Umbilical cord (tissue), 2 donors: ENCODE data around the gene UBA7. TPM values are rescaled to one million over a fixed set of nuclear protein-coding genes. Genes with fewer than 3 reads are reported as not detected.
"Not testable (repeated sequence)": the region's sequence is repeated elsewhere in the genome, so short reads cannot be mapped to it uniquely, and the experiment has no call there.

Experiments used
- DNase-seq: peaks from one replicate; pipeline ENCODE4 v3.0.0-alpha.2; 2015; ENCODE audit warnings: low spot score
- total RNA-seq: library from RNA; depleted of rRNA; stranded (reverse); fragments of >200 nt; gene quantifications from one replicate; pipeline ENCODE4 v1.2.3, GENCODE V29; 2014; ENCODE audit warnings: low replicate concordance; ENCODE audit not compliant: insufficient read depth

Gene UBA7, protein sequence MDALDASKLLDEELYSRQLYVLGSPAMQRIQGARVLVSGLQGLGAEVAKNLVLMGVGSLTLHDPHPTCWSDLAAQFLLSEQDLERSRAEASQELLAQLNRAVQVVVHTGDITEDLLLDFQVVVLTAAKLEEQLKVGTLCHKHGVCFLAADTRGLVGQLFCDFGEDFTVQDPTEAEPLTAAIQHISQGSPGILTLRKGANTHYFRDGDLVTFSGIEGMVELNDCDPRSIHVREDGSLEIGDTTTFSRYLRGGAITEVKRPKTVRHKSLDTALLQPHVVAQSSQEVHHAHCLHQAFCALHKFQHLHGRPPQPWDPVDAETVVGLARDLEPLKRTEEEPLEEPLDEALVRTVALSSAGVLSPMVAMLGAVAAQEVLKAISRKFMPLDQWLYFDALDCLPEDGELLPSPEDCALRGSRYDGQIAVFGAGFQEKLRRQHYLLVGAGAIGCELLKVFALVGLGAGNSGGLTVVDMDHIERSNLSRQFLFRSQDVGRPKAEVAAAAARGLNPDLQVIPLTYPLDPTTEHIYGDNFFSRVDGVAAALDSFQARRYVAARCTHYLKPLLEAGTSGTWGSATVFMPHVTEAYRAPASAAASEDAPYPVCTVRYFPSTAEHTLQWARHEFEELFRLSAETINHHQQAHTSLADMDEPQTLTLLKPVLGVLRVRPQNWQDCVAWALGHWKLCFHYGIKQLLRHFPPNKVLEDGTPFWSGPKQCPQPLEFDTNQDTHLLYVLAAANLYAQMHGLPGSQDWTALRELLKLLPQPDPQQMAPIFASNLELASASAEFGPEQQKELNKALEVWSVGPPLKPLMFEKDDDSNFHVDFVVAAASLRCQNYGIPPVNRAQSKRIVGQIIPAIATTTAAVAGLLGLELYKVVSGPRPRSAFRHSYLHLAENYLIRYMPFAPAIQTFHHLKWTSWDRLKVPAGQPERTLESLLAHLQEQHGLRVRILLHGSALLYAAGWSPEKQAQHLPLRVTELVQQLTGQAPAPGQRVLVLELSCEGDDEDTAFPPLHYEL
- 40.9 TPM for total RNA-seq

GRCh38 chr3:49813497-49814174 is at the start of gene UBA7:
Gene UBA7, minus strand, starts transcription at chr3:49813953. Its CDS starts 166 bp downstream, at chr3:49813787.
- peak; percentile 85 for DNase-seq

DNA sequence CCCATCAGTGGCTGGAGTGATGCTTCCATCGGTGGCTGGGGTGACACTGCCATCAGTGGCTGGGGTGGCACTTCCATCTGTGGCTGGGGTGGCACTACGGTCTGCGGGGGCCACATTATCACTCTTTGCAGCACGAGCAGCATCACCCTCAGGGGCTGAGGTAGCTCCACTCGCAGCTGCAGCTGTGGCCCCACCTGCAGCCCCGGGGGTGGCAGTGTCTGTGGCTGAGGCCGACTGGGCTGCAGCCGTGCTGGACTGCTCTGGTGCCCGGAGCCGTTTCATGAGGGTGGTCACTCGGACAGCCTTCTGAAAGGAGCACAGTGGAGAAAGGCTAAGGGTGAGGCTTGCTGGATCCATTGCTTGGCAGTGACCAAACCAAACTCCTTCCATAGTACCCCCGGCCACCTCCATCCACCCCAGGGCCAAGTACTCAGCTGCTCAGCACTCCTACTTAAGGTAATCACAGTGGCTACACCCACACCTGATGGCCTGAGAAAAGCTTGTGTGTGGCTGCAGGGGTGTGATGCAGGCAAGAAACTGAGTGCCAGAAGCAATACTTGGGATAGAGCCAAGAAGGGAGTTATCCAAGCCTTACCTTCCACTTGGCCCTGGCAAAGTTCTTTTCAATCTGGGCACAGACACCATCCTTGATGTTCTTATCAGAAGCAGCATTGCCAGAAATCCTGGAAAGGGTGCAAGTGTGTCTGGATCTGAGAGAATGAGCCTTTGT is 46.0 kb upstream of the UBA7 start:
- DNase-seq: no peak

DNA sequence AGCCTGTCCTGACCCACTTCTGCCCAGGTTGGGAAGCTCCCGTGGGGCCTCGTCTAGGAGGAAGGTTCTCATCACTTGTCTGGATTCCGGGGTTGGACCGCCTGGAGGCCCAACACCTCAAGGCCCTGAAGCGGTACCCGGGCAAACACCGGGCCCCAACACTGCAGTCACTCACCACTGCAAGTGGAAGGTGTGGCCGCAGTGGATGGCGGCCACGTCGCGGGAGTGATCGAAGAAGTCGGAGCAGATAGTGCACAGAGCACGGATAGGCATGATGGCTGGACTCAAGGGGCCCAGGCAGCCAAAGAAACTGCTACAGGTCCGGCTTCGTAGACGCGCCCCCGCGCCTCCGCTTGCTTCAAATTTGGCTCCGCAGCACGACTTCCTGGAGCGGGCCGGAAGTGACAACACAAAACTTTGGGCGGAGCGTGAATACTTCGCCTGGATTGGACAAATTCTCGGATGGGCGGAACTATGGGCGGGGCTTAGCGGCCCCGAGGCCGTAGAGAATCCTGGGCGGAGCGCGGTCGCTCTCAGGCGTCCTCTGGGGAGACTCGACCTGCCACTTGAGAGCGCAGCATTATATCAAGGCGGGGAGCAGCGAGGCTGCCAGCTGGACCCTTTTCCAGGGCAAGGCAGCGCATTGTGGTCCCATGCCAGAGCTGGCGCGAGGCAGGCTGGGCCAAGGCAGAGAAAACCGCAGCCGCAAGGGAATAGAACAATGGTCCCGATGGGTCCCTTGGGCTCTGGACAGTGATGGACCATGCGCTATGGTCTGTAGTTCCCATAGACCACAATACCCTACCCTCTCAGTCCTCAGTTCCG is 42.6 kb upstream of the UBA7 start, which contains the start of gene TRAIP:
Gene TRAIP (minus strand): TSS at position 384 of the 825 bp plus-strand sequence. CDS start 111 bp downstream, at position 273.
- peak; percentile 97 for DNase-seq

GRCh38 chr3:49855662-49856061 is 41.9 kb upstream of the UBA7 start:
- DNase-seq: no peak

- no peak for DNase-seq
Measured at GRCh38 chr3:49845694-49846093, 31.9 kb upstream of the UBA7 start.

DNA sequence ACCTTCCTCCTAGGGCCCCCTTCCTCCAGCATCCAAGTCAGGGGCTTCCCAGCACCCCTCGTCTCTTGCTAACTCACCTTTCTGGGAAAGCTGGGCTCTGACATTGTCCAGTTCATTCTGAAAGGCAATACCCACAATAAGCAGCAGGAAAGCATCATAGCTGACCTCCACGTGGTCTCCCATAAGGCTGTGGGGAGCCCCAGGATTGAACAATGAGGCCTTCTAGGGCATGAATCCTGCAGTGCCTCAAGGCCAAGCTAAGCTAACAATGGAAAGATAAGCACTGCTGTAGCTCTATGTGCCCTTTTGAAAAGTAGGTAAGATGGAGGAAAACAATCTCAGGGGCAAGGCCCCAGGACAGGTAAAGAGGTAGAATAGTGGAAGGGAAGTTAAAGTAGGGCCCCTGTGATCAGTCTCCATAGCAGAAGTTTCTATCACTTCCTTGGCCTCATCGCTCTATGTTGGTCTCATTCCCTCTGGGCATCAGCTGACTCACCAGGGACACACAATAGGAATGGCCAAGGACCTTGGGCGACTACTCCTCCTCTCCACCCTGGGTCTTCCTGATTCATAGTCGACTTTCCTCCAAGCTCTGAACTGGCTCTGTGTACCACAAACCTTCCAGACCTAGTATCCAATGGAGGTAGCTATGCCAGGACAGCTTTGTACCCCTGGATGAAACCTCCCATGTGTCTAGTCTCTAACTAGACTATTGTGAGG is 30.9 kb upstream of the UBA7 start:
- no peak for DNase-seq

DNA sequence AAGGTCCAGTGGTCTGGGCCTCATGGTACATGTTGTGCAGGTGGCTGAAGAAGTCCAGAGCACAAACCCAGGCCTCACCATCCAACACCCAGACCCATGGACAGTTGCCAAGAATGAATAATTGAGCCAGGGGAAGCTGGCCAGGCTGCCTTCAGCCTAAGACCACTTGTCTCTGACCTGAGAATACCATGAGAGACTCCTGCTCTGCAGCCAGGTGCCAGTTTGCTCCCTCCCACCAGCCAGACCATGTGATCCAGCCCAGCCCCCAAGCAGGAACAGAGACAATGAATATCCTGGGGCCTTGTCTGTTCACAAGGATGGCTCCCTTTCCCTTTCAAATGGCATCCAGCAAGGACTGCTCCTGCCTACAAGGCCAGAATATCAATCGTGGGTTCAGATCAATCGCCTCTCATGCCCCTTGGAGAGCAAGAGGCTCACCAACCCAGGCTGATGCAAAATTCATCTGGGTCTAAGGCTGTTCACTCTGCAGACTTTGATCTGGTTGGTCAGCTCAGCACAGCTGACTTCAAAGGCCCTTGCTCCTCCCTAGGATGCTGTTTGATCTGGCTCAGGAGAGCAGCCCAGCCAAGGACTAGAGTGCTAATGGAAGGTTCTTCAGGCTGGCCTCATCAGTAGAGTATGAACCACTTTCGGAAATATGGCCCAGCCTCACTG is 29.2 kb upstream of the UBA7 start:
- no peak for DNase-seq

- DNase-seq: no peak
Measured at GRCh38 chr3:49841806-49842205, 28.1 kb upstream of the UBA7 start.

- no peak for DNase-seq
Measured at GRCh38 chr3:49841126-49841696, 27.5 kb upstream of the UBA7 start.

DNA sequence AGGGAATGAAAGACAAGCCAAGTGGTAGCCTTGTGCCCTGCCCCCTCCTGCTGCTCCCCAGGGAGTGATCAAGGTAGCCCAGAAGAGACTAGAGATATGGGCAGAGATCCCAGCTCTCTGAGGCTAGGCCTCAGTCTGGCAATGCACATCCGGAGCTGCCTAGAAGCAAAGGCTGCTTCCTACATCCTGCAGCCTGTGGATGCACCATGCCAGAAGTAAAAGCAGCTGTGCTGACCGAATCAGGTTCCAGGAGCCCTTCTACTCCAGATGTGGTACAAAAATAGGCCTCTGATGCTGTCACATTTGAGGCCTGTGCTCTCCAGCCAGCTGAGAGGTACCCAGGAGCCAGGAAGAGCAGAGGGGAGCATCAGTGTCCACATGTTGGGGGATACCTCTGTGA is 26.6 kb upstream of the UBA7 start:
- DNase-seq: peak; percentile 31

- DNase-seq: peak; percentile 88
Measured at GRCh38 chr3:49839193-49839809, 25.5 kb upstream of the UBA7 start.

DNA sequence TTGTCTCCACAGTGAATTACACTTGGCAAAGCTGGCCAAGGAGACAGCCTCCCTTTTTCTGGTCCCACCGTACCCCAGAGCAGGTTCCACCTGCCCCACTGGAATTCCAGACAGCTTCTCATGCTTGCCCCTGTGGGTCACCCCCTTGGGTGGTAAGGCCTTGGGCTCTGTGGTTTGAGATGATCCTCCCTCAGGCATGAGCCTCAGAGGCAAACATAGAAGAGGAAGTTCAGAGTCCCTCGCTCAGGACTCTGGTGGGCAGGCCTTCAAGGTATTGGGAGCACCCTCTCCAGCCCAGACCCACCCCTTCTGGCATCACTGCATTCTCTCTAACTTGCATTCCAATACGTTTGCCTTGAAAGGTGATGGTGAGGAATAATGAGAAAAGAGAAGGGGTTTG is 17.6 kb upstream of the UBA7 start:
- DNase-seq: no peak

DNA sequence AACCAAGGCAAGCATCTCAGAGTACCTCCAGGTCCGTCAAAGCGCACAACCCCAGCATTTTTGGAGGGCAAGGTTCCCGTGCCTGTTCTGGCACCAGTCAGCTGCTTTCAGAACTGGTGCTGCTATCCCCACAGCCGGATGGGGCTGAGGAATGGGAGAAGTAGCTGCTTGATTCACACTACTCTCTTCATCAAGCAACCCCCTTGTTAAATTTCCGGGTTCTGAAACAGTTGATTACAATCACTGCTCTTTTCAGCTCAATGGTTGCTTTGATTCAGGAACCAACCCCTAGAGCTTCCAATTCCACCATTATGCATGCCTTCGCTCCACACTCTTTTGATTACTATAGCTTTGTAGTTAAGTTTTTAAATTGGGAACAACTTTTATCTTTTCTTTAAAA is 12.3 kb upstream of the UBA7 start:
- no peak for DNase-seq

- DNase-seq: not testable (repeated sequence)
Measured at GRCh38 chr3:49823131-49823530, 9.4 kb upstream of the UBA7 start.

DNA sequence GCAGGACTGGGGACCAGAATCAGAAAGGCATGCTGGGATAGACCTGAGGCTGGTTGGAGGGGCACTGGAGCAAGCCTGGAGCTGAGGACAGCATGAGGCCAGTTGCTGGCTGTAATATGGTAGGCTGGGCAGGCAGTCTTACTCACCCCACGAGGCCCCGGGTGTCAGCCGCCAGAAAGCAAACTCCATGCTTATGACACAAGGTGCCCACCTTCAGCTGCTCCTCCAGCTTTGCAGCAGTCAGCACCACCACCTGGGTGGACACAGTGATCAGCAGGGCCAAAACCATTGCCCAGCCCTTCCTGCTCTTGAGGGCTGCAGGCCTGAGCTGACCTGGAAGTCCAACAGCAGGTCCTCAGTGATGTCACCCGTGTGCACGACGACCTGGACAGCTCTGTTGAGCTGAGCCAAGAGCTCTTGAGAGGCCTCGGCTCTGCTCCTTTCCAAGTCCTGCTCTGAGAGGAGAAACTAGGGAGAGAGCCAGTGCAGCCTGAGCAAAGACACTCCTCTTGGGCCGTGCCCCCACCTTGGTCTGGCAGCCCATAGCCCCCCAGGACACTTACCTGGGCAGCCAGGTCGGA is 747 bp downstream of the UBA7 start:
- no peak for DNase-seq

DNA sequence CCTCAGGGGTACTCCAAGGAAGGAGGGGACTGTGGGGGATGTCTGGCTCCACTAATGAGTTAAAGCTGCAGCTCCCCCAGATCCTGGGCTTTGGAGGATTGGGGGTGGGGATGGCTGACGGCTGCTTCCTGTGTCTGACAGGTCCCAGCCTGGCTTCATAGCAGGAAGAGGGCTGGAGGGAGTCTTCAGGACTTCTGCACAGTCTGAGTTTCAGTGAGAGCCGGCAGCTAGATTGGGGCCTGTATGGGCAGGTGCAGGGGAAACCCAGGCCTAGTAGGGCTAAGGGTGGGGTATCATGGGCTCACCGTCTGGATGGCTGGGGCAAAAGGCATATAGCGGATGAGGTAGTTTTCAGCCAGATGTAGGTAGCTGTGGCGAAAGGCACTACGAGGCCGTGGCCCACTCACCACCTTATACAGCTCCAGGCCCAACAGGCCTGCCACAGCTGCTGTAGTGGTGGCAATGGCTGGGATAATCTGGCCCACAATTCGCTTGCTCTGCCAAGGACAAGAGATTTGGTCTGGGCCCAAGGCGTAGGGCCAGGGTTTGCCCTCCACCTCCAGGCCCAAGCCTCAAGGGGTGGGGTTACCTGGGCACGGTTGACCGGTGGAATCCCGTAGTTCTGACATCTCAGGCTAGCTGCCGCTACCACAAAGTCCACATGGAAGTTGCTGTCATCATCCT is 6.2 kb downstream of the UBA7 start:
- DNase-seq: peak; percentile 66

GRCh38 chr3:49806850-49807249 is 6.9 kb downstream of the UBA7 start:
- DNase-seq: no peak
